NOMO-1 (cell line): ENCODE measurements around the gene TTBK1.
A peak's percentile ranks its signal among the peaks of the same experiment; 100 is the strongest.

Source experiments
- DNase-seq, 2 experiments: peaks; one replicate each; lab custom pipeline; 2025; ENCODE audit not compliant: unreplicated experiment in 2 of 2; lab: John Stamatoyannopoulos, UW

TTBK1 gene

GRCh38 chr6:43254138-43254817, 11.0 kb downstream of the TTBK1 start:
- no peak for DNase-seq

GRCh38 chr6:43254846-43255245, 11.6 kb downstream of the TTBK1 start:
- no peak for DNase-seq

GRCh38 chr6:43255408-43256054, 12.2 kb downstream of the TTBK1 start:
- DNase-seq, result no peak

GRCh38 chr6:43256670-43257366, 13.5 kb downstream of the TTBK1 start:
- no peak for DNase-seq

GRCh38 chr6:43257367-43258145, 14.3 kb downstream of the TTBK1 start:
- no peak for DNase-seq

GRCh38 chr6:43258180-43258579, 14.9 kb downstream of the TTBK1 start:
- no peak for DNase-seq

GRCh38 chr6:43258807-43259686, 15.8 kb downstream of the TTBK1 start:
- no peak for DNase-seq

GRCh38 chr6:43260791-43261190, 17.5 kb downstream of the TTBK1 start:
- DNase-seq, result no peak

GRCh38 chr6:43261198-43261597, 17.9 kb downstream of the TTBK1 start:
- no peak for DNase-seq

- DNase-seq, result no peak
Measured at GRCh38 chr6:43262000-43262779, 18.9 kb downstream of the TTBK1 start.

- no peak for DNase-seq
Measured at GRCh38 chr6:43262780-43263313, 19.6 kb downstream of the TTBK1 start.

- peak; percentile 68 to 71 for DNase-seq
Measured at GRCh38 chr6:43263314-43264178, 20.3 kb downstream of the TTBK1 start.

- no peak for DNase-seq
Measured at GRCh38 chr6:43264599-43265145, 21.4 kb downstream of the TTBK1 start.

- DNase-seq, result no peak
Measured at GRCh38 chr6:43265564-43265963, 22.3 kb downstream of the TTBK1 start.

GRCh38 chr6:43267619-43268354, 24.5 kb downstream of the TTBK1 start:
- no peak for DNase-seq

GRCh38 chr6:43268355-43268700, 25.0 kb downstream of the TTBK1 start:
- DNase-seq, result no peak

- no peak for DNase-seq
Measured at GRCh38 chr6:43268782-43269272, 25.5 kb downstream of the TTBK1 start.
